GM18870 (cell line): ENCODE measurements around the gene NTNG1.

Experiments used
- ATAC-seq: cut with Tn5 transposase; IDR thresholded peaks from one replicate; pipeline ENCODE4 v1.9.1; 2021; ENCODE audit warnings: moderate library complexity; ENCODE audit not compliant: unreplicated experiment

The NTNG1 gene

GRCh38 chr1:107323784-107324183, 182.9 kb downstream of the NTNG1 start:
- no peak for ATAC-seq

DNA sequence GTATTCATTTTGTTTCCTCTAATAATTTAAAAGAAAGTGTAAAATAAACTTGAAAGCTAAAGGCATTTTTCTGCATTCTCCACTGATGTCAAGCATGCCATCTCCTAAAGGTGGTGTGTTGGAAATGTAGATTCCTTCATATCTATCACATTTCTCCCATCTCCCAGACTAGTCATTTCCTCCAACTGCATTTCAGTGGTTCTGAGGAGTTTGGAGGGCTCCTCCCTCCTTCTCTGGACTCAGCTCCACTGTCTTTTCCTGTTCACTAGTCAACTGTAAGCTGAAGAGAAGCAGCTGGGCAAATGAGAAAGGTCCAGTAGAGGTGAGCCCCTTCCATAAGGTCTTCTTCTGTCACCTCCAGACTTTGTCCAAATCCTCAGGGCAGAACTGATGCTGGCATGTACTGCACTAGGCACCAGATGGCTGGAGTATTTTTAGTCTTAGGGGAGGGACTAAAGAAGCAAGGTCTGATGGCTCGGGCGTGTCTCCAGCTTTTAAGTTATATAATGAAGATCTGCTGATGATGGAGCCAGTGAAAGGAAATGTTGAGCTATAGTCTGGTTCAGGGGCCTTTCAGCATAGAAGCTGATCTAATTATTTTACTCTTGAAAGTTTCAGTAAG, 186.1 kb downstream of the NTNG1 start:
- ATAC-seq: no peak

DNA sequence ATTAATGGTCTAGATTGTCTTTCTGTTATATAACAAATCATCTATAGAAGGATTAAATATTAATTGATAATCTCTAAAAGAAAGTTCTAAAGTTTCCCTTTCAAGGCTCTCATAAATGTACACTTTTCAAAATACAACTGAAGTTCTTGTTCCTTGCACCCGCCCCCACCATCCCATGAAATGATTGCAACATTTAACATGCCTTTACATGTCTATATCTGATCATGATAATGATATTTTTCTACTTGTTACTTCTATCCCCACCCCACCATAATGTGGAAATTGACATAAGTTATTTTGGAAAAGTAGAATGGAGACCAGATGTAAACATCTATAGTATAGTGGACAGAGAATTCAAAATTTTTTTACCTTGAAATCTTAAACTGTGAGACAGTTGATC, 186.6 kb downstream of the NTNG1 start:
- no peak for ATAC-seq

- ATAC-seq: no peak
These were observed 187.2 kb downstream of the NTNG1 start for GRCh38 chr1:107328087-107328486.

GRCh38 chr1:107339775-107340174, 198.9 kb downstream of the NTNG1 start:
- no peak for ATAC-seq

DNA sequence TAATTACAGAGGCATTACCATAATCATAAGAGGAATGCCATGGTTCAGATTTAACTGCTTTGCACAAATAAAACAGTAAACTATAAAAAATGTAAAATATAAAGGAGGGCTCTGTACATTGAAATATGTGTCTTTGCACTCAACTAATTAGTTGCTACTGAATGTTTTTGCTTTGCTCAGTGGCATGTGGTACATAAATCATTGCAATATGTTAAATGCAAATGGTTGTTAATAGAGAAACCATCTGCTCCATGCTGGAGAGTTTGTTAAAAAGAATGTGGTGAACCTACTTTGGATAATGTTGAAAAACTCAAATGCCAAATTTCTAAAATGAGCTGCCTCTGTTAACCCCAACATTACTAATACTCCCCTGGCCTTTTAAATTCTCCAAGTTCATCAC, 201.5 kb downstream of the NTNG1 start:
- no peak for ATAC-seq

DNA sequence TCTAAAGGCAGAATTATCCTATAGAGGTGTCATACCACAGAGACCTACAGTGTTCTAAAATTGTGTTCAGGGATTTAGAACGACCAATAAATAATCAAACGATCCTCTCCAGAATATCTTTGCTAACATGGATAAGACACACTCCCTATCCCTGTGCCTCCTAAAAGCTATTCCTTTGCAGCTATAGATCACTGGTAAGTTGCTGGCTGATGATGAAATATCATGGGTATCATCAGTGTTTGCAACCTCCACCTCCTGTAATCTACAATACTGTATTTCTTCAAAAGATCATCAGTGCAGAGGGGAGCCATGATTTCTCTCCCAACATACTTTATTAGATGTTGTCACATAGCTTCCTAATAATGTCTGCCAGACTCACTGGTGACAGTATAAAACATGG, 201.9 kb downstream of the NTNG1 start:
- ATAC-seq: no peak

DNA sequence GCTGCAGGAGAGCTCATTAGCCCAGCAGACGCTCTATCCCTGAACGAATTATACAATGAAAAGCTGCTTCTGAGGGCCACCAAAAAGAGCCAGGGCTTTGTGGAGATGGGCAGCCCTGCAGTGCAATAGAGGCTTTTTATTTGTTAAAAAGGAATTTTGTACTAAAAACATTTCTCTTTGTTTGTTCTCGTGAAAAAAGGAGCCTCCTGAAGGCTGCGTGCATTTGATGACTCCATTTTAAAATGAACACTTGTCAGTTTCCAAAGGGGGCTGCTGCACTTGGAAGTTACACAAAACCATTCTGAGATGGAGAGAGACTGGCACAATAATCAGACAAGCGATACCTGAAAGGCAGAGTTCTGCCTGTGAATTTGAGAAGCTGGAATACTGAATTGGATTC, 202.8 kb downstream of the NTNG1 start:
- ATAC-seq: no peak

- ATAC-seq: no peak
These were observed 203.5 kb downstream of the NTNG1 start for GRCh38 chr1:107344268-107344760.

- no peak for ATAC-seq
These were observed 204.0 kb downstream of the NTNG1 start for GRCh38 chr1:107344836-107345235.

GRCh38 chr1:107352850-107353249, 212.0 kb downstream of the NTNG1 start:
- ATAC-seq: no peak

- no peak for ATAC-seq
These were observed 216.5 kb downstream of the NTNG1 start for GRCh38 chr1:107357376-107357775.

- no peak for ATAC-seq
These were observed 217.9 kb downstream of the NTNG1 start for GRCh38 chr1:107358619-107359327.

DNA sequence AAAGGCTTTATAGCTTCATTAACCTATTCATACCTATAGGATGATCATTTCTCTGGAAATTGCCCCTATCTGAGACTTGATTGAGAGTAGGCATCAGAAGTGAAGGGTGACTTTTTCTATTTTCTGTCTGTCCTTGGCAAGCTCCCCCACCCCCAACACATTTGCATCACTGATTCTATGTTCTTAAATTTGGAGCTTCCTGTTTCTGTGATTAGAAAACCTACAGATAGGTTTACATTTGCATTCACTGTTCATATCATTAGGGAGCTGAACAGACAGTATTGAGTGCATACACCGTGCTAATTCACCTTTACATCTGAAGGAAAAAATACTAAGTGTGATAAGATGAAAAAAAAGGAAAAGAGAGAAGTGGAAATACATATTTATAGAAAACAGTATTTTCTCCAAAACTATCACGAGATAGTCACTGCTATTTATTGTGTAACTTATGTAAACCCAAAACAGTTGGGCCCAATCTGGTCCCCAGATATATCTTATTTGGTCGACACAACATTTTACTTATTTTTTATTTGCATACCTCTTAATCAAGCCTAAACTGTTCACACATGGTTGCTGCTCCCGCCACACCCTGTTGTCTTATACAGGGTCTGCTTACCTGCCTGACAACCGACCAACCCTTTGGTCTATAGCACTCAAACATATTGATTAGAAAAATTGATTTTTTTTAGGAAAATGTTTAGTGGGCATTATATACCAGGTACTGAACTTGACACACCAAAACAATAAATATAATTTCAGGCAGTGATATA, 218.8 kb downstream of the NTNG1 start:
- no peak for ATAC-seq

DNA sequence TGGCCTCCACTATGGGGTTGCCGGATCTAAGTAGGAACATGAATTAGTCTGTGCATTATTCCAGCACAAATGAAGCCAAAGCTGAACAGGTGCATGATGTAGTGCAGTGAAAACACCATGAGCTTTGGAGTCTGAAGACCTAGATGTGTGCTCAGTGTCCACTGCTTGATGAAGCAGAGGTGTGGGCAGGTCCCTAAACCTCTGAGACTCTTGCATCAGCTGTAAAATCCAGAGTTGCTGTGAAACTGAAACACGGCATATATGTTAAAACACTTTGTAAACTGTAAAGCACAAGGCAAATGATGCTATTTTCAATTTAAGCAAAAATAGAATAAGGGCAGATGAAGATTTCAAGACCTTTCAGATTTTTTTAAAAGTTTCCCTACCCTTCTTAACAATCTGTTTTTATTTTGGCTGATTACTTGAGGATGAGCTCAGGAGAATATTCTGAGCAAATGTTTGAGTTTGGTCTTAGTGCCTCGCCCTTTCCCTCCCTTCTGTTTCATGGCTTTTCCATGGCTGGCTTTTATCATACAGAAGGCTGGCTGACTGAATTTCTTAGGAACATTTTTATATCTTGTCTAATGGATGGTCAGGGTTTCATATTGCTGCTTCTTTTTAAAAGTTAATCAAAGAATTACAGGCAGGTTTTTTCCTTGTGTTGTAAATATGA, 221.8 kb downstream of the NTNG1 start:
- no peak for ATAC-seq

- ATAC-seq: no peak
These were observed 222.3 kb downstream of the NTNG1 start for GRCh38 chr1:107363154-107363553.

DNA sequence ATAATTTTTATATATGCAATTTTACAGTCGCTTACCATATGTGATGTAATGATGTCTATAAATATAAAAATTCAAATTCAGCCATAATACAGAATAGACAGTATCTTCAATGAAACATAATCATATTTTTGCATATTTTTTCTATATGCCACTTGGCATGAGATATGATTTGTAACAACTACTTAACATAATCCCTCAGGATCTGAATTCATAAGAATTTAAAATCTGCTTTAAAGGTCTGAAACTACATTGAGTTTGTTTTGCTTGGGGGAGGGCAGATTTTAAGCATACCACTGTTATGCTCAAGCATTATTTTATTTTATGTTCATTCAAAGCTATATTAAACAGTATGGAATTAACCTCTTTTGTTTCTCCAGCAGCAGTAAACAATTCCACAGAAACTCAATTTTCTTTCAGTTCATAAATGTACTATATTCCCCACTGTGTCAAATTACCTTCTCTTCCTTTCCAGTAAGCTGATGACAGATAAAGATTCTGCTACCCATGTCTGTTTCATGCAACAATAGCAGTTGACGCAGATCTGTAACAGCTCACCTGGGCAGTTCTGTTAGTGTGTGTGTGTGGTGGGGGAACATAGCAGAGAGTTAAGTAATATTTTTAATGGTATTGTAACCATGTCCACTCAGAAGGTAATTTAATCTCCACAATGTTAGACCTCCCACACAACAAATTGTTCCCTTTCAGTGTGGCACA, 224.8 kb downstream of the NTNG1 start:
- ATAC-seq: no peak

DNA sequence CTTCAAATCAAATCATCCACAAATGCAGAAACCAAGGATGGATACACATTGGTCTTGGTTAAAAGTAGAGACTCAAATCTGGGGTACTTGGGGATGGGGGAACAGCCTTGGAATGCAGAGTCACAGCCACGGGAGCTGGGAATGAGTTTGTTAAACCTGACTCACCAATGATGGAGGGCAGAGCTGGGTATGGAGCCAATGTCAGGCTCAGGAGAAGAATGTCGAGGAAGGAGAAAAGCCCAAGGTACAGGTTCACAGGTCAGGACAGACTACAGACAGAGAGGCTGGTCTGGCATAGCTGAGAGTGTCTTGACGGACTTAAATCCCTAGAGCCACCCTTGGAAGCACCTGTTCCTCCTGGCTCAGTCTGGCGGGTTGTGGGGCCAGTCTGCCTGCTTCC, 237.6 kb downstream of the NTNG1 start:
- ATAC-seq: no peak

GRCh38 chr1:107378866-107379265, 238.0 kb downstream of the NTNG1 start:
- ATAC-seq: no peak

DNA sequence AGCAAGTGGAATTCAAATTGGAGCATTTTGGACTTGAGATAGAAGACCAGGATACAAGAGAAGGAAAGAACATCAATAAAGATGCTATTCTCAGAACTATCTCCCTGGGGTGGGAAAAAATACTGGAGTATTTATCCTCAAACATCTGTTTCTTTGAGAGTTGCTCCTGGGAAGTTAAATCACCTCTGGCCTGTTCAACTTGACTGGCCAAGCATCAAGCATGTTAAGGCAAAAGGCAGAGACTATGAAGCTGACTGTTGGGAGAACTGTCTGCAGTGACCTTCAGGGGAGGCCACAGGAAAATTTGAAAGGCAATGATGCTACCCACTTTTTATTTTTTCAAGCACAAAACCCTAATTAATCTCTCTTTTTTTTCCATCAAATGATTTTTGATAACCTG, 239.0 kb downstream of the NTNG1 start:
- ATAC-seq: no peak
